Stimulated activated CD8-positive, alpha-beta memory T cell treated with anti-CD3 and anti-CD28 coated beads, Interleukin-12 subunit alpha, Interleukin-12 subunit beta, amount 100 ng/mL, for 24 hours (primary cell): ENCODE results near the gene SELENOS.
A peak's percentile ranks its signal among the peaks of the same experiment; 100 is the strongest.

Experiments used
- DNase-seq: peaks from one replicate; pipeline ENCODE4 v3.0.0-alpha.2; 2020; ENCODE audit errors: extremely low read depth

SELENOS gene

DNA sequence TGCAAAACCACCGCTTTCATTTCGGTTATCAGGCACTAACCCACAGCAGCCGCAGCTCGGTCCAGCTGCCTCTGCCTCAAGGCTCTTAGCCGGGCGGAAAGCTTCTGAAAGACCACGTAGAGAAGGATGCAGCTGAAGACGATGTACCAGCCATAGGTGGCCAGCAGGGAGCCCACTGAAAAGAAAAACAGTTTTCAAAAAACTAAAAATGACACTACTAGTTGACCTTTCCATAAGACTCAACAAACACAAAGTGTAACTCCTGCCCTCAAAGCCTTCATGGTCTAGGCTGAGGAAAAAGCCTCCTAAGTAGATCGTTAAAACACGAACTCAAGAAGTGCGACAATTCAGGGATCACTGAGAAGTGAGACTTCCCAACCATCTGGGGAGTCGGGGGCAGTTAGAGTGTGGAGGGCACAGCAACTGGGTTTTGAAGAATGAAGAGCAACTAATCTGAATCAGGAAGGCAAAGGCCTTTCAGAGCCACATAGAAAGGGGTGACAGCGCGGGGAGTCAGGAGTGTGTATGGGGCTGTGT lies 716 bp downstream of the SELENOS start:
- DNase-seq = no peak

DNA sequence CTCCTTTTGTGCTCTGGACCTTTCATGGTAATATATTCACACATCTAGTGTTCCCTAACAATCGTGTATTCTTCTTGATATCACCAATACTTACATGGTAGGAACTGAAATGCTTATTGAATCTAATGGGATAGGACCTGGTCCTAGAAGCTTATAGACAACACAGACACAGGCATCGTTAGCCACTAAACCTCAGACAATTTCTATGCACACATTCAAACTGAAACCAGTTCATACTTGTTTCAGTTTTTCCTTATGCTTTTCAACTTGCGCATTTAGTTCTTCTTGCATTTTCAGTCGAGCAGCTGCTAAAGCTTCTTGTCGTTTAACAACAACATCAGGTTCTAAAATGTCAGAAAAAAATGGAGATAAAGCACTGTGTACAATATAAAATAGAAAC lies 2.3 kb downstream of the SELENOS start:
- no peak for DNase-seq

DNA sequence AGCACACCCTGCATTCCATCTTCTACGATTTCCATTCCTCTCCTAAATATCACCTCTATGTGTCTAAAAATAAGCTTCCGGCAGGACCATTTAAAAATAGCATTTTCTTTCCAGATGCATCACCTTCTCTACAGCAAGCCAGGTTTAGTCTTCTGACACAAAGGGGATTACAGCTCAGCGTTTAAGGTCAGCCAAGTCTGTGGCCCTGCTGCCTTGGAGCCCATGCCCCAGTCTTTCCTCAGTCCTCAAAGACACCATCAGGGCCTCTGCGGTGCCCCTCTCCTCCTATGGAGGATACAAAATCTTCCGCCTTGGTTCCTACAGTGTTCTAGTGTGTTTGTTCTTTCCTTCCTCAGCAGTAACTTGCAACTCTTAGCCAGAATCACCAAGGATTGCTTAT lies 3.8 kb downstream of the SELENOS start:
- no peak for DNase-seq

- DNase-seq = no peak
Observed at GRCh38 chr15:101272584-101272983, 4.7 kb downstream of the SELENOS start.

- no peak for DNase-seq
Observed at GRCh38 chr15:101269479-101270223, 7.6 kb downstream of the SELENOS start.

GRCh38 chr15:101267320-101268104 lies 9.8 kb downstream of the SELENOS start:
- no peak for DNase-seq

DNA sequence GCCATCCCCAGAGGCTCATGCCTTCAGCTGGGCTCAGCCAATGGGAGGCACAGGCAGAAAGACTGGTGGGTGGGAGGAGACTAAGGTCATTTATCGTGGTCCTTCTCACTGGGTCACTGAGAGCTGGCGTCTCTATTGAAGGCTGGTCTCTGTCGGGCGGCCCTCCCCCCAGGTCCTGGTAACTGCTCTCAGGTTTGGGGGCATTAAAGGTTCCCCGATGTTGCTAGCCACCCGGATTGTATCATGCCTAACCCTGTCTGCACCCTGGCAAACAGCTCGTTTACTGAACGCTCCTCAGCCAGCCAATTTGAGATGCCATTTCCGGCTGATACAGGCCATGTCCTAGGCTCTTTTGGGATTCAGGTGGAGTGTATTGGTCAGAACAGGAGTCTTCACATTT lies 10.5 kb downstream of the SELENOS start:
- no peak for DNase-seq

DNA sequence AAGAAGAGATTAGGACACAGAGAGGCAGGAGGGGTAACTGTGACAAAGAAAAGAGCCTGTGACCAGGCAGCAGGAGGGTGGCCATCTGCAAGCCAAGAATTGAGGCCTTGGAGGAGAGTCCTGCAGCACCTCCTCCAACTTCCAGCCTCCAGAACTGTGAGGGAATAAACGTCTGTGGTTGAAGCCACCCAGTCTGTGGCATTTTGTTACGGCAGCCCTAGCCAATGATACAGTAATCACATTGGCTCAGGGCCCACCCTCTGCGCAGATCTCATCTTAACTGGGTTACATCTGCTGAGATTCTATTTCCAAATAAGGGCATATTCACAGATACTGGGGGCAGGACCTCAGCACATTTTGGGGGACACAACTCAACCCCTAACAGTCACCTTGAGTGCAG lies 11.3 kb downstream of the SELENOS start:
- DNase-seq = no peak

GRCh38 chr15:101264911-101265641 lies 12.2 kb downstream of the SELENOS start:
- no peak for DNase-seq

DNA sequence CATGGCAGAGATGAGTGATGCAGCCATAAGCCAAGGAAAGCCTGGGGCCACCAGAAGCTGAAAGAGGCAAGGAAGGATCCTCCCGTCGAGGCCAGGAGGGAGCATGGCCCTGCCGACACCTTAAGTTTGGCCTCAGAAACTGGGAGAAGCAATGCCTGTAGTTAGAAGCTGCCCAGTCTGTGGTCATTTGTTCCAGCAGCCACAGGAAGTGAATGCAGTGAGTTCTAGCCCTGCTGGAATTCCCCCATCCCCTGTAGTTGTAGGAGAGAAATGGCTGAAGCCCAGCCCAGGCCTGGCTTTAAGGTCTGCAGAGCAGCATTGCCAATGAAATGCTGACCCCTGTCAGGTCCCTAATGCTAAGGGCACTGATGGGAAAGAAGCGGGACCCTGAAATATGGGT lies 13.3 kb downstream of the SELENOS start:
- DNase-seq = no peak

- no peak for DNase-seq
Observed at GRCh38 chr15:101262551-101262950, 14.7 kb downstream of the SELENOS start.

DNA sequence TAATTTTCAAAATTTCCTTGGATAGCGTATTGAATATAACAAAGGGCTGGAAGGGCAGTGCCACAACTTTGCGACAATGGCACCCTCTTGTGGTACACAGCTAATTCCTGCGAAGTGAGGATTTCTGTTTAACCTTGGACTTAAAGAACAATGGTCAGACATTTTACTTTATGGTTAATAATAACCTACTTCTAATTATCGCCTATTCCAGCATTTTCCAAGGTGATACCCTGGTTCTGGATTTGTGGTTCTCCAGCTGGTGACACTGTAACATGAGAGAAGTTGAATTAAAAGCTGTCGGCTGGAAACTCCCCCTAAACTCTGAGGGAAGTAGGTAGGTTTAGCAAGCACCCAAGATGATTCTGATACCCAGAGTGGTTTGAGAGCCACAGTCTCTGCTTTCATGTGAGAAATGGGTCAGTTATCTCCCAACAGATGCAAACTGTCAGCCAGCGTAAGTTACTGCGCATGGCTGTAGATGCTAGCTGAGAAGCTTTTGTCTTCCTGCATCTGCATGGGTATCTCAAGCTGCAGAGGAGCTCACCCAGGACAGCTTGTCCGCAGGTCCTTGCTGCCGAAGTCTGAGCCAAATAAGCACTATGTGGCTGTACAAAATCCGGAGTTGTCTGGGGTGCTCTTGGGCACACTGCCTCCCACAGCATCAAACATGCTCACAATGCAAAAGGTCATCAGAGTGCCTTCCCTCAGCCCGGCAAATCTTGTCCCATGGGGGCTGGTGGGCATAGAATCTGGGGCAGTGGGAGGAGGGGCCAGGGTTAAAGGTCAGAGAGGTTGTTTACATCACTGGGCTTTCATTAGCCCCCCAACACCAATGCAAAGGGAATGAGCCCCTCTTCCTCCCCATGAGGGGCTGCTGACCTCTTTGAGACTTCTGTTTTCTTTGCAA lies 18.8 kb downstream of the SELENOS start:
- DNase-seq = no peak

DNA sequence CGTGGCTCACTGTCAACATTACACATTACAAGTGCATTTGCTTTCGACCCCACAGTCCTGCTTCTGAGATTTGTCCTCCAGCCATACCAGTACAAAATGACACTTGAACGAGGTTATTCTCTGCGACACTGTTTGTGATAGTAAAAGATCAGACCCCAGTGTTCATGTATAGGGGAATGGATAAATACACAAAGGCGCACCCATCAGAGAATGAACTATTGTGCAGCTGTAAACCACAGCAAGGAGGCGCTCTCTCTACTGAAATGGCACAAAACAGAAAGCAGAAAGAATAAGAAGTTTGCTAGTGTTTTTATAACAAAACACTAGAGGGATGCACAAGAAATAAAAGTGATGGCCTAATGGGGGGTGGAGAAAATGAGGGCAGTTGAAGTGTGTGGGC lies 20.5 kb downstream of the SELENOS start:
- DNase-seq = no peak

DNA sequence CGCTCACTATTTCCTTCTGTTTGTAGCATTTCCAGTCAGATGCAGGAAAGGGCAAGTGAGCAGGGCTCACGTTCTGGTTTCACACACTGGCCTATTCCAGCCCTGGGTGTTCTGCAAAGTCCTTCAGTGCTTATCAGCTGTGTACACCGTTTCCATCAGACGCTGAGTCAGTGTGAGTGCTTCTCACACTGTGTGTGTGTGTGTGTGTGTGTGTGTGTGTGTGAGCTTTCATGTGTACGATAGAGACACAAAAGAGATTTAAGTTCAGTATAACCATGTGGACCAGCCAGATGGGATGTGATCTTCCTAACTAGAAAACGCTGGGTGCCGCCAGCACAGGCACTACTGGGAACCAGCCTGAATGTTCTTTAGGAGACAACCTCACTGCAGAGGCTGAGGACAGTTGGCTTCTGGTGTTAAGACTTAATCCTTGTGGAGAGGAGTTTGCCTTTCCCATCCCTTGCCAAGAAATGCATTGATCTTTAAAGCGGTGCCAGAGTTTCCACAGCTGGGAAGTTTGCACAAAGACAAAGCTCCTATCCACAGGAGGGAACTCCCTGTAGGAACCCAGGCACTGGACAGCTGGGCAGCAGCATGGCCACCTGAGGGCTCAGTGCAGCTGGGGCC lies 21.6 kb downstream of the SELENOS start:
- no peak for DNase-seq

GRCh38 chr15:101255051-101255395 lies 22.3 kb downstream of the SELENOS start:
- no peak for DNase-seq

- DNase-seq = no peak
Observed at GRCh38 chr15:101254157-101255050, 22.9 kb downstream of the SELENOS start.

DNA sequence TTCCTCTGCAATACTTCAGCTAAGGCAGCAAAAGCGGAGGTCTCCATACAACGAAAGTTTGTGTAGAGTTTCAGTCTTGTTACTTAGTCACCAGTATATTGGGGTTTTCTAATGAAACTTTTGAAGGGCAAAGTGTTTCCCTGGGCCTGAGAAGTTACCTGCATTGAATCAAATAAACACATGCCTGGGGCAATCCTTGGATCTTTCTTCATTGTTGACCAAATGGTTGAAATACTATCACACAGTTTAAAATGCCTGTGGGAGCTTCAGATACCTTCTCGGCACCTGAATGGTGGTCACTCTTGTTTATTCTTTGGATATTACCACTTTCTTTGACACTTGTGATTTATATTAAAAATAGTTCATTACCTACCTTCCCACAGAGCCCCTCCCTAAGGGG lies 24.4 kb downstream of the SELENOS start:
- DNase-seq = no peak

DNA sequence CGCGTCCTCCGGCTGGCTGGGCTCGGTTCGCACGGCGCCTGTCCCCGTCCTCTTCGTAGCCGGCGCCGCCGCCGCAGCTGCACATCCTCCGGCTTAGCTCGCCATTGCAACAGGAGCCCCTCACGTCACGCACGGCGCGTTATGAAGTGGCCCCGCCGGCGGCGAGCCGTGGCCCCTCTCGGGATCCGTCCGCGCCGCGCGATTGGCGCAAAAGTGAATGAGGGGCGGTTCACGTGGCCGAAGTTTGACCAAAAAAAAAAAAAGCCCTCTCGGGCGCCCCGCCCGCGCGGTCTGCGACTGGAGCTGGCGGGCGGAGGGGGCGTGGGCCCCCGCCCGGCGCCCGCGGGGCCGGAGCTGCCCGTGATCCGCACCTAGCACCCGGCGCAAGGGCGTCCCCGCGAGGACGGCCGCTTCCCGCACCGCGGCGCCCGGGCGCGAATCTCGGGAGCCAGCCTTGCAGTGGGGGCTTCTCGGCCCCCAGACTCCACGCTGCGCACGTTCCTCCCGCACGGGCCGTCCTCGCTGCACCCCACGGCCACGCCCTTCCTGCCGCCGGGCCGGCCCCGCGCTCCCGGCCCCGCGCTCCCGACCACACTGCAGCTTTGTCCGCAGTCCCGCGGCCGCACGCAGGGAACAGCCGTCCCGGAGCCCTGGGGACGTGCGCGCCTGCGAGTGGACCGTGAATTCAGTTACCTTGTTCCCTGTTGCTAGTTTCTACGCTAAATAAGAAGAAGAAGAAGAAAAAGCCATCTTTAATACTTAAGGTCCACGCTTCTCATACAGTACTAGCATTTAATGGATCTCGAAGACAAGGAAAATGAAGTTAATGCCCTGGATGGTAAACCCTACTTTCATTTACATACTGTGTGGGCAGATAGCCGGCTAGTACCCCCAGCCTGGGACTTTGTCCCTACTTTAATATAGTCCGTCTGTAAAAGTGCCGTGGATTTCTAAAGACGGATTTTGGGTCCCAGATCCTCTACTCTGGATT lies 25.2 kb downstream of the SELENOS start, which contains the start of gene CHSY1:
CHSY1 (minus strand) TSS at position 219 of the 991 bp plus-strand sequence. CDS start 592 bp downstream, outside the sequence.
- peak; percentile 74 for DNase-seq
